GM12892 (cell line): ENCODE results near the gene IL18RAP.

ENCODE experiments used
- POLR2A ChIP-seq: IDR thresholded peaks from 2 replicates; pipeline ENCODE4 v1.6.1; 2011; ENCODE audit warnings: low read depth, low read length, control low read depth
- POLR2AphosphoS5 ChIP-seq: IDR thresholded peaks from 2 replicates; pipeline ENCODE4 v1.6.1; 2011; ENCODE audit warnings: low read depth, low read length, control low read depth

DNA sequence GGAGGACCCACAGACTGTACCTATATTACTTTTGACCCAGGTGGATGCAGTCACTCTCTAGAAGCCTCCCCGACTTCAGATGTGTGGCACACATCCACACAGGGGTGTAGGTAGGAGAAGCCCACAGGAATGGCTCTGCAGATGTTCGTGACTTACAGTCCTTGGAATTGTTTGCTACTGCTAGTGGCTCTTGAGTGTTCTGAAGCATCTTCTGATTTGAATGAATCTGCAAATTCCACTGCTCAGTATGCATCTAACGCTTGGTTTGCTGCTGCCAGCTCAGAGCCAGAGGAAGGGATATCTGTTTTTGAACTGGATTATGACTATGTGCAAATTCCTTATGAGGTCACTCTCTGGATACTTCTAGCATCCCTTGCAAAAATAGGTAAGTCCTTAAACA lies 50.7 kb downstream of the IL18RAP start:
- TF ChIP-seq POLR2AphosphoS5 = no peak
- TF ChIP-seq POLR2A = no peak
